ENCODE data around the gene ADPGK. TPM values are rescaled to one million over a fixed set of nuclear protein-coding genes. Genes with fewer than 3 reads are reported as not detected.
"Not testable (repeated sequence)": the region's sequence is repeated elsewhere in the genome, so short reads cannot be mapped to it uniquely, and the experiment has no call there.

Gene ADPGK
- total RNA-seq, 4 donors from 2014 or later, result 17.1 to 87.6 (median 54.8) TPM

DNA sequence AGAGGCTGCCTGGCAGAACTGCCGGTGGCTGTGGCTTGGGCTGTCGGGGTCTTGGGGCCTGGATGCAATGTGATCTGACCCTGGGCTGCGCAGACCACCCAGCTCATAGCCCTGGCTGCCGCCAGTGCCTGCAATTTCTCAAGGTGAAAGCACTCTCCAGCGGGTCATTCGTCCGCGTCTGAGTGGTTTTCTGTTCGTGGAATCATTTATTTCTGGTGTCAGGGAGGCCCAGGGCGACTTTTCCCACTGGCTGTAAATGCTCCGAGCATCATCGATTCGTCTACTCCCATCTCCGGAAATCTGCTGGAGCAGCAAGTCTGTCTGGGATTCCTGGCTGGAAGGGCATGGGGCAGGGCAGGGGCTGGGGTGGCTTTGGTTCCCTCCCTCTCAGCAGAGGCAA is 40.6 kb upstream of the ADPGK start:
- Histone ChIP-seq H3K4me3 (no peak overlapping the region), H3K27ac (no peak overlapping the region), H3K36me3 (no peaks in the 10 kb centered on the region), H3K4me1 (no peaks in the 10 kb centered on the region), H3K9me3 (no peaks in the 10 kb centered on the region), H3K27me3 (no peaks in the 10 kb centered on the region)
- TF ChIP-seq, protein P1, sequence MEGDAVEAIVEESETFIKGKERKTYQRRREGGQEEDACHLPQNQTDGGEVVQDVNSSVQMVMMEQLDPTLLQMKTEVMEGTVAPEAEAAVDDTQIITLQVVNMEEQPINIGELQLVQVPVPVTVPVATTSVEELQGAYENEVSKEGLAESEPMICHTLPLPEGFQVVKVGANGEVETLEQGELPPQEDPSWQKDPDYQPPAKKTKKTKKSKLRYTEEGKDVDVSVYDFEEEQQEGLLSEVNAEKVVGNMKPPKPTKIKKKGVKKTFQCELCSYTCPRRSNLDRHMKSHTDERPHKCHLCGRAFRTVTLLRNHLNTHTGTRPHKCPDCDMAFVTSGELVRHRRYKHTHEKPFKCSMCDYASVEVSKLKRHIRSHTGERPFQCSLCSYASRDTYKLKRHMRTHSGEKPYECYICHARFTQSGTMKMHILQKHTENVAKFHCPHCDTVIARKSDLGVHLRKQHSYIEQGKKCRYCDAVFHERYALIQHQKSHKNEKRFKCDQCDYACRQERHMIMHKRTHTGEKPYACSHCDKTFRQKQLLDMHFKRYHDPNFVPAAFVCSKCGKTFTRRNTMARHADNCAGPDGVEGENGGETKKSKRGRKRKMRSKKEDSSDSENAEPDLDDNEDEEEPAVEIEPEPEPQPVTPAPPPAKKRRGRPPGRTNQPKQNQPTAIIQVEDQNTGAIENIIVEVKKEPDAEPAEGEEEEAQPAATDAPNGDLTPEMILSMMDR (IDR thresholded peaks at IDR 0.05), result no peak
- TF ChIP-seq POLR2A (IDR thresholded peaks at IDR 0.05), result no peak
- no peak for DNase-seq
- intact Hi-C loops (cut with DNase I; ENCODE audit: low total_unique reads), result no loop called here

DNA sequence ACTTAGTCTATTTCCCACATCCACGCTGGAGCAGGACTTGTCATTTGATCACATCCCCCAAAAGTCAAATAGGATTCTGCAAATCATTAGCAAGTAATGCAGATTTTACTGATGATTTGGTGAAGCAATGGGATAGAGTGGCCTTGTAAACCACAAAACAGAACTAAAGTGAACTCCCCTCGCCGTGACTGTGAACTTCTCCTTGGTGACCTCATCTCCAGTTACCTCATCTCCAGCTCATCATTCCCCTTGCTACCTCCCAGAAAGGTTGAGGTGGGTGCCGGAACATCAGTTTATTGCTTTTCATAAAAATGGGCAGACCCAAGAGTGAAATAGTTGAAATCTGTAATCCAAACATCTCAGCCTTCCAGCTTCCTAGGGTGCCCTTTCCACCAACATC is 36.7 kb upstream of the ADPGK start:
- no peak overlapping the region for H3K4me3 ChIP-seq
- DNase-seq, result no peak
- TF ChIP-seq, protein P1 (IDR thresholded peaks at IDR 0.05), result no peak
- no peak for TF ChIP-seq POLR2A (IDR thresholded peaks at IDR 0.05)
- no peaks in the 10 kb centered on the region for H3K4me1 ChIP-seq
- H3K9me3 ChIP-seq, result no peaks in the 10 kb centered on the region
- H3K27me3 ChIP-seq, result no peaks in the 10 kb centered on the region
- H3K27ac ChIP-seq, result no peak overlapping the region
- H3K36me3 ChIP-seq, result no peaks in the 10 kb centered on the region
- intact Hi-C loops (cut with DNase I; ENCODE audit: low total_unique reads), result no loop called here

GRCh38 chr15:72818632-72819031 is 35.1 kb upstream of the ADPGK start:
- intact Hi-C loops (cut with DNase I; ENCODE audit: low total_unique reads), result no loop called here
- Histone ChIP-seq H3K9me3 (no peaks in the 10 kb centered on the region), H3K36me3 (no peaks in the 10 kb centered on the region), H3K4me1 (no peaks in the 10 kb centered on the region), H3K4me3 (no peak overlapping the region), H3K27me3 (no peaks in the 10 kb centered on the region), H3K27ac (no peak overlapping the region)
- TF ChIP-seq, protein P1 (IDR thresholded peaks at IDR 0.05), result no peak
- no peak for TF ChIP-seq POLR2A (IDR thresholded peaks at IDR 0.05)
- no peak for DNase-seq

DNA sequence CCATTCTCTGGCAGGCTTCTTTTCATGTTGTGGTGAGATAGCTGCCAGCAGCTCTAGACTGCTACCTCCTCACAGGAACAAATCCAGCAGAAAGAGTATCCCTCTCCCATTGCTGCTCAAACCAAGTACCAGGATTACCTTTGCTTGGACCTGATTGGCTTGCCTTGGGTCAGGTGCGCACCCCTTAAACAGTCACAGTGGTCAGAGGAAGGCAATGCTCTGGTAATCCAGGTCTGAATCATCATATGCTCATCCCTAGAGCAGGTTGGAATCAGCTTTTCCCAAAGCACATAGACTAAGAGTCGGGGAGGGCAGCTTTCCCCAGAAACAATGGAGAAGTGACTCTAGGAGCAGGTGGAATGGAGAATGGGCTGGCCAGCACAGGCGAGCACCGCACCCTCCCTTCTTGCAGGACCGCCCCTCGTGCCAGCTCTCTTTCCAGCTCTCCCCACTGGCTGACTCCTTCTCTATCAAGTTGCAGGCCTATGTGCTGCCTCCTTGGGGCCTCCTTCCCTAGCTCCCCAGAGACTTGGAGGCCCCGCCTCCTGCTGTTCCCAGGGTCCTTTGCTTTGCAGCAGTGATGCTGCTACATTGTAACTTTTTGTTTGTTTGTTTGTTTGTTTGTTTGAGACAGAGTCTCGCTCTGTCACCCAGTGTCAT is 29.9 kb upstream of the ADPGK start:
- Histone ChIP-seq H3K4me3 (no peak overlapping the region), H3K27me3 (no peaks in the 10 kb centered on the region)
- intact Hi-C loops (cut with DNase I; ENCODE audit: low total_unique reads), result no loop called here

GRCh38 chr15:72809329-72809728 is 25.8 kb upstream of the ADPGK start:
- Histone ChIP-seq H3K36me3 (no peaks in the 10 kb centered on the region), H3K9me3 (no peaks in the 10 kb centered on the region), H3K4me3 (no peak overlapping the region), H3K27ac (no peak overlapping the region), H3K4me1 (no peaks in the 10 kb centered on the region), H3K27me3 (no peaks in the 10 kb centered on the region)
- TF ChIP-seq POLR2A (IDR thresholded peaks at IDR 0.05), result no peak
- TF ChIP-seq, protein P1 (IDR thresholded peaks at IDR 0.05), result no peak
- no peak for DNase-seq
- intact Hi-C loops (cut with DNase I; ENCODE audit: low total_unique reads), result no loop called here

More for the DNA sequence above, 29.9 kb upstream of the ADPGK start:
- H3K27ac ChIP-seq, result no peak overlapping the region
- no peak for TF ChIP-seq POLR2A (IDR thresholded peaks at IDR 0.05)
- TF ChIP-seq, protein P1 (IDR thresholded peaks at IDR 0.05), result no peak
- no peaks in the 10 kb centered on the region for H3K9me3 ChIP-seq
- H3K4me1 ChIP-seq, result no peaks in the 10 kb centered on the region
- DNase-seq, result no peak
- H3K36me3 ChIP-seq, result no peaks in the 10 kb centered on the region

DNA sequence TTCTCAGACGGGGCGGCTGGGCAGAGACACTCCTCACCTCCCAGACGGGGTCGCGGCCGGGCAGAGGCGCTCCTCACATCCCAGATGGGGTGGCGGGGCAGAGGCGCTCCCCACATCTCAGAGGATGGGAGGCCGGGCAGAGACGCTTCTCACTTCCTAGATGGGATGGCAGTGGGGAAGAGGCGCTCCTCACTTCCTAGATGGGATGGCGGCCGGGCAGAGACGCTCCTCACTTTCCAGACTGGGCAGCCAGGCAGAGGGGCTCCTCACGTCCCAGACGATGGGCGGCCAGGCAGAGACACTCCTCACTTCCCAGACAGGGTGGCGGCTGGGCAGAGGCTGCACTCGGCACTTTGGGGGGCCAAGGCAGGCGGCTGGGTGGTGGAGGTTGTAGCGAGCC is 23.8 kb upstream of the ADPGK start:
- intact Hi-C loops (cut with DNase I; ENCODE audit: low total_unique reads); H3K4me3 ChIP-seq; DNase-seq; H3K4me1 ChIP-seq; H3K9me3 ChIP-seq; H3K27me3 ChIP-seq; H3K36me3 ChIP-seq; H3K27ac ChIP-seq: not testable (repeated sequence)
